Astrocyte of the cerebellum (primary cell): Measurements from ENCODE around the gene NDST1.

Source experiments
- DNase-seq: peaks from one replicate; pipeline ENCODE4 v3.0.0-alpha.2; 2011; ENCODE audit warnings: low read depth
- H3K4me3 ChIP-seq: 2 replicates; pipeline ENCODE4 v1.5.1; 2011; ENCODE audit warnings: mild to moderate bottlenecking, low read depth, low read length, moderate library complexity
- in situ Hi-C: cut with HindIII; loops from 2 replicates; pipeline ENCODE4 v1.10.0; 2017; ENCODE audit warnings: low sequenced_read_pairs
- TF ChIP-seq, protein P1 (sequence below): IDR thresholded peaks from 2 replicates; pipeline ENCODE4 v1.5.1; 2012; ENCODE audit warnings: low read length, low read depth, moderate library complexity, mild to moderate bottlenecking; ENCODE audit errors: missing control alignments

The NDST1 gene

DNA sequence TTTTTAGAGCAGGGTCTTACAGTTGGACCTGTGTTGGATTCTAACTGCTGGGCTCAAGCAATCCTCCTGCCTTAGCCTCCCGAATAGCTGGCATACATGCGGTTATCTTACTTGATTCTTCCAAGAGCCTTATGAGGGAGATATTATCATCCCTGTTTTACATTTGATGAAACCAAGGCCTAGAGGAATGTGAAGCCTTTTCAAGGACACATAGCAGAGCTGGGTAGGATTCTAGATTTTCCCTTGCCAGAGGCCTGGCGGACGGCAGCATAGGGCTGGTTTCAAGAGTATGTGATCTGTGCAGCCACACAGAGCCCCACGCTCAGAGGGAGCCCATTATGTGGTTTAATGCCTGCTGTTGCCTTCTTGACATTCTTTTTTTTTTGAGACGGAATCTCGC is 24.2 kb downstream of the NDST1 start:
- TF ChIP-seq, protein P1, sequence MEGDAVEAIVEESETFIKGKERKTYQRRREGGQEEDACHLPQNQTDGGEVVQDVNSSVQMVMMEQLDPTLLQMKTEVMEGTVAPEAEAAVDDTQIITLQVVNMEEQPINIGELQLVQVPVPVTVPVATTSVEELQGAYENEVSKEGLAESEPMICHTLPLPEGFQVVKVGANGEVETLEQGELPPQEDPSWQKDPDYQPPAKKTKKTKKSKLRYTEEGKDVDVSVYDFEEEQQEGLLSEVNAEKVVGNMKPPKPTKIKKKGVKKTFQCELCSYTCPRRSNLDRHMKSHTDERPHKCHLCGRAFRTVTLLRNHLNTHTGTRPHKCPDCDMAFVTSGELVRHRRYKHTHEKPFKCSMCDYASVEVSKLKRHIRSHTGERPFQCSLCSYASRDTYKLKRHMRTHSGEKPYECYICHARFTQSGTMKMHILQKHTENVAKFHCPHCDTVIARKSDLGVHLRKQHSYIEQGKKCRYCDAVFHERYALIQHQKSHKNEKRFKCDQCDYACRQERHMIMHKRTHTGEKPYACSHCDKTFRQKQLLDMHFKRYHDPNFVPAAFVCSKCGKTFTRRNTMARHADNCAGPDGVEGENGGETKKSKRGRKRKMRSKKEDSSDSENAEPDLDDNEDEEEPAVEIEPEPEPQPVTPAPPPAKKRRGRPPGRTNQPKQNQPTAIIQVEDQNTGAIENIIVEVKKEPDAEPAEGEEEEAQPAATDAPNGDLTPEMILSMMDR, result no peak
- in situ Hi-C loops, result no loop called here
- no peak for DNase-seq
- H3K4me3 ChIP-seq, result no peak overlapping the region

DNA sequence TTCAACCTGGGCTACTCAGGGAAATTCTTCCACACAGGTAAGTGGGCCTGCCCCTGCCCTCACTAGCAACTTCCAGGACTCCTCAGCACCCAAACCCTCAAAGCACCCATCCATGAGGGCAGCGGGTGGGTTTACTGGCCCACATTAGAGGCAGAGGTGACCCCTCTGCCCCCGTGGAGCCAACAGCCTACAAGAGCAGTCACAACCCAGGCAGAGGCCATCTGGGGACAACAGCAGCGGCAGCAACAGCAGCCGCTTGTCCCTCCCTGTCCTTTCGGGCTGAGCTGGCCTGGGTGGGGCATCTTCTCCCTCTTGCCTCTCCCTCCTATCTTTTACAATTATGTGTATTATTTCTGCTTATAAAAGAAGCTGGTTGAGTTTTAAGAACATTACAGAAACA is 25.1 kb downstream of the NDST1 start:
- TF ChIP-seq, protein P1, result no peak
- in situ Hi-C loops, result no loop called here

DNA sequence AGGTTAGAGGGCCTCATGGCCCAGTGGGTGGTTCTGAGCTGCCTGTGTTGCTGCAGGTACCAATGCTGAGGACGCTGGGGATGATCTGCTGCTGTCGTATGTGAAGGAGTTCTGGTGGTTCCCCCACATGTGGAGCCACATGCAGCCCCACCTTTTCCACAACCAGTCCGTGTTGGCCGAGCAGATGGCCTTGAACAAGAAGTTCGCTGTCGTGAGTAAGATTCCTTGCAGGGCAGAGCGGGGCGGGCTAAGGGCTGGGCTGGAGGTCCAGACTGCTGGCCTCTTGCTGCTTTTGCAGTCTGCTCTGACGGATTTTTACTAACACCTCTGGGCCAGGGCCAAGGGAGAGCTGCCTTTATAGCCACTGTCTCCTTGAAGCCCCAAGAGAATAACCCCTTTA is 26.9 kb downstream of the NDST1 start:
- in situ Hi-C loops, result no loop called here
- no peak overlapping the region for H3K4me3 ChIP-seq
- DNase-seq, result no peak
- TF ChIP-seq, protein P1, result no peak

More for the DNA sequence above, 25.1 kb downstream of the NDST1 start:
- no peak overlapping the region for H3K4me3 ChIP-seq
- no peak for DNase-seq

DNA sequence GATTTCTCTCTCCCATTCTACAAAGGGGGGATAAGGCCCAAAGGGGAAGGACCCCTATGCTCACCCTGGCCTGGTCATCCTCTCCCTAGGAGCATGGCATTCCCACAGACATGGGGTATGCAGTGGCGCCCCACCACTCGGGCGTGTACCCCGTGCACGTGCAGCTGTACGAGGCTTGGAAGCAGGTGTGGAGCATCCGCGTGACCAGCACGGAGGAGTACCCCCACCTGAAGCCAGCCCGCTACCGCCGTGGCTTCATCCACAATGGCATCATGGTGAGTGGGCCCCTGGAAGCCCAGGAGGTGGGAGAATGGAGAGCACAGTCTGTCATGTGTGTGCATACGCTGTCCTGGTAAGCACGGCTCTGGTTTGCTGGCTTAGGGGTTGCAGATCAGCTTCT is 27.7 kb downstream of the NDST1 start:
- in situ Hi-C loops, result no loop called here
- DNase-seq, result no peak
- H3K4me3 ChIP-seq, result no peak overlapping the region
- TF ChIP-seq, protein P1, result no peak

DNA sequence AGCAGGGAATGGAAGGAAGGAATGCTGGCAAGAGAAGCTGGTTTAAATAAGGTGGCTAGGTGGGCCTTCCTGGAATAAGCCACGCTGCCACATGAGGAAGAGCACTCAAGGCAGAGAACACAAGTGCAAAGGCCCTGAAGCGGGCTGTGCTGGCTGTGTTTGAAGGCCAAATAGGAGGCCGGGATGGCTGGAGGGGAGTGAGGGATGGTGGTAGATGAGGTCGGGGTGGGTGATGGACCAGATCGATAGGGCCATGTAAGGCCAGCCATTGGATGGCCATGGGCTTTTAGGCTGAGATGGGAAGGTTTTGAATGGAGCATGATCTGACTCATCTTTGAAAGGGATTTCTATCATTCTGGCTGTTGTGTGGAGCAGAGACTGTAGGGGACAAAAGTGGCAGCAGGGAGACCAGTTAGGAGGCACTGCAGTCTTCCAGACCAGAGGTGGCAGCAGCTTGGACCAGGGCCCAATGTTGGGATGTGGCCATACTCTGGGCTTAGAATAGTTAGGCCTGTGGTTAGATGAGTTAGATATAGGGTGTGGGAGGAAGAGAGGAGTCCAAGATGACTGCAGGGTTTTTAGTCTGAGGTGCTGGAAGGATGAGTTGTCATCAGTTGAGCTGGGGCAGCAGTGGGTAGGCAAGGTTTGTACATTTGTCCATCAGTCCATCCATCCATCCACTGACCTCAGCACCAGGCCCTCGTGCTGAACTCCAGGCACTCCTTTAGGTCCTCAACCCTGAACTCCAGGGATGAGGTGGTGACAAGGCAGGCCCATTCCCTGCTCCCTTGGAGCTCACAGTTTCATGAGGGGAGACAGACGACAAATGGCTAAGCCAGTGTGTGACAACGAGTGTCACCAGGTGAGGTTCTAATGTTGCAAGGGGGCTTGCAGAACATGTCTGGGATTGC is 30.3 kb downstream of the NDST1 start:
- H3K4me3 ChIP-seq, result no peak overlapping the region
- in situ Hi-C loops, result no loop called here
- no peak for DNase-seq
- TF ChIP-seq, protein P1, result no peak

DNA sequence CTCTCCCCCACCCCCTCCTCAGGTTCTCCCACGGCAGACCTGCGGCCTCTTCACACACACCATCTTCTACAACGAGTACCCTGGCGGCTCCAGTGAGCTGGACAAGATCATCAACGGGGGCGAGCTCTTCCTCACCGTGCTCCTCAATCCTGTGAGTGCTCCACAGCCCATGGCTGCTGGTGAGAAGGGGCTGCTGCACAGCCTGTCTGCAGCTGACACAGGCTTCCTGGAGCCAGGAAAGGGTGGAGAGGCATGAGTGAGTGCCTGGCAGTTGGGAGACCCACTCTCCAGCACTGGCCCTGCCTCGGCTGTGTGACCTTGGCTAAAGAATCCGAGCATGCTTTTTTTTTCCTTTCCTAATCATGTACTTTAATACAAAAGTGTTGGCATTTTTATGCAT is 31.3 kb downstream of the NDST1 start:
- no peak for DNase-seq
- in situ Hi-C loops, result no loop called here
- TF ChIP-seq, protein P1, result no peak
- no peak overlapping the region for H3K4me3 ChIP-seq
